C4-2B (cell line): Measurements from ENCODE around the gene MAP1A.

ENCODE experiments used
- ZFX ChIP-seq: fragments of 450-650 bp; IDR thresholded peaks from 2 replicates; pipeline ENCODE4 v1.6.1; 2017
- TF ChIP-seq, protein P1 (sequence below): fragments of 450-650 bp; conservative IDR thresholded peaks from 2 replicates; pipeline ENCODE4 v1.5.1; 2017; ENCODE audit warnings: mild to moderate bottlenecking

- TF ChIP-seq, protein P1, sequence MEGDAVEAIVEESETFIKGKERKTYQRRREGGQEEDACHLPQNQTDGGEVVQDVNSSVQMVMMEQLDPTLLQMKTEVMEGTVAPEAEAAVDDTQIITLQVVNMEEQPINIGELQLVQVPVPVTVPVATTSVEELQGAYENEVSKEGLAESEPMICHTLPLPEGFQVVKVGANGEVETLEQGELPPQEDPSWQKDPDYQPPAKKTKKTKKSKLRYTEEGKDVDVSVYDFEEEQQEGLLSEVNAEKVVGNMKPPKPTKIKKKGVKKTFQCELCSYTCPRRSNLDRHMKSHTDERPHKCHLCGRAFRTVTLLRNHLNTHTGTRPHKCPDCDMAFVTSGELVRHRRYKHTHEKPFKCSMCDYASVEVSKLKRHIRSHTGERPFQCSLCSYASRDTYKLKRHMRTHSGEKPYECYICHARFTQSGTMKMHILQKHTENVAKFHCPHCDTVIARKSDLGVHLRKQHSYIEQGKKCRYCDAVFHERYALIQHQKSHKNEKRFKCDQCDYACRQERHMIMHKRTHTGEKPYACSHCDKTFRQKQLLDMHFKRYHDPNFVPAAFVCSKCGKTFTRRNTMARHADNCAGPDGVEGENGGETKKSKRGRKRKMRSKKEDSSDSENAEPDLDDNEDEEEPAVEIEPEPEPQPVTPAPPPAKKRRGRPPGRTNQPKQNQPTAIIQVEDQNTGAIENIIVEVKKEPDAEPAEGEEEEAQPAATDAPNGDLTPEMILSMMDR, result no peak
- TF ChIP-seq ZFX, result no peak
Observed at GRCh38 chr15:43508991-43509659, 8.3 kb upstream of the MAP1A start.
